CD4-positive, alpha-beta T cell (primary cell): ENCODE results near the gene ARID1B. TPM values are rescaled to one million over a fixed set of nuclear protein-coding genes. Genes with fewer than 3 reads are reported as not detected.
A peak's percentile ranks its signal among the peaks of the same experiment; 100 is the strongest.

Source experiments
- ATAC-seq: fragments of 200-7000 bp; cut with Tn5 transposase; one replicate; pipeline ENCODE4 v1.10.0; 2022; ENCODE audit warnings: mild to moderate bottlenecking; ENCODE audit not compliant: poor library complexity
- CTCF ChIA-PET: fragments of 350-600 bp; sonication (Branson Sonifier 250); formaldehyde crosslinking; loops from one replicate; lab custom pipeline; 2021; ENCODE audit warnings: antibody characterized with exemption, inconsistent platforms; lab: Charles Lee
- POLR2A ChIA-PET: fragments of 350-600 bp; sonication (Branson Sonifier 250); formaldehyde crosslinking; loops from one replicate; lab custom pipeline; 2021; ENCODE audit warnings: antibody characterized with exemption, inconsistent platforms; lab: Charles Lee
- DNase-seq, 14 experiments: peaks; one replicate each; pipeline ENCODE4 v3.0.0-alpha.2; 2013 to 2020; ENCODE audit warnings: mixed read lengths in 2 of 14
- H3K27ac ChIP-seq, 2 donors: one replicate each; pipeline versions ENCODE4 v1.5.1 to v1.7.0; 2013; ENCODE audit warnings: low read length in 2 of 2, low read depth in 1 of 2, mild to moderate bottlenecking in 1 of 2
- H3K27me3 ChIP-seq, 2 experiments: 1 replicate in 1 of 2; 2 replicates in 1 of 2; pipeline versions ENCODE4 v1.6.1 to v1.7.0; 2013; ENCODE audit warnings: low read length in 2 of 2, control low read depth in 1 of 2, mild to moderate bottlenecking in 1 of 2, moderate library complexity in 1 of 2; ENCODE audit not compliant: insufficient read depth in 2 of 2, control insufficient read depth in 1 of 2
- H3K36me3 ChIP-seq: one replicate; pipeline ENCODE4 v1.6.1; 2013; ENCODE audit warnings: low read length, control low read depth; ENCODE audit not compliant: insufficient read depth
- H3K4me1 ChIP-seq: one replicate; pipeline ENCODE4 v1.6.1; 2013; ENCODE audit warnings: low read length, control low read depth; ENCODE audit not compliant: insufficient read depth
- H3K4me3 ChIP-seq: one replicate; pipeline ENCODE4 v1.5.1; 2013; ENCODE audit warnings: mild to moderate bottlenecking, low read length, moderate library complexity
- H3K9me3 ChIP-seq, 2 experiments: 1 replicate in 1 of 2; 2 replicates in 1 of 2; pipeline versions ENCODE4 v1.6.1 to v1.7.0; 2013; ENCODE audit warnings: low read length in 2 of 2, mild to moderate bottlenecking in 2 of 2, control low read depth in 1 of 2, moderate library complexity in 1 of 2; ENCODE audit not compliant: control insufficient read depth in 1 of 2, insufficient read depth in 1 of 2
- H3K27ac Mint-ChIP-seq: one replicate; pipeline ENCODE4 v1.8.0; 2020; ENCODE audit warnings: mixed read lengths
- H3K27me3 Mint-ChIP-seq: one replicate; pipeline ENCODE4 v1.8.0; 2021; ENCODE audit warnings: mixed read lengths
- H3K36me3 Mint-ChIP-seq: one replicate; pipeline ENCODE4 v1.8.0; 2021; ENCODE audit warnings: low read depth, mixed read lengths
- H3K4me1 Mint-ChIP-seq: one replicate; pipeline ENCODE4 v1.8.0; 2021; ENCODE audit warnings: low read depth, mixed read lengths
- H3K4me3 Mint-ChIP-seq: one replicate; pipeline ENCODE4 v1.8.0; 2020; ENCODE audit warnings: mild to moderate bottlenecking, mixed read lengths
- H3K9me3 Mint-ChIP-seq: one replicate; pipeline ENCODE4 v1.8.0; 2020; ENCODE audit warnings: mixed read lengths
- CTCF ChIP-seq: fragments of 200-600 bp; IDR thresholded peaks from one replicate; pipeline ENCODE4 v1.8.0; 2022; ENCODE audit warnings: antibody characterized with exemption, mild to moderate bottlenecking
- intact Hi-C, 2 experiments: fragments of 100-400 bp; cut with DNase I in 1 of 2; cut with micrococcal nuclease in 1 of 2; formaldehyde crosslinking; loops; one replicate each; pipeline versions ENCODE4 v1.15.1 to v1.9.0; 2023 to 2025; cut with DNase I, micrococcal nuclease
- total RNA-seq, 174 experiments: library from RNA in 2 of 174; stranded (reverse) in 2 of 174; gene quantifications; one replicate each; pipeline ENCODE4 v1.2.3 and lab custom pipeline; 2021 to 2026

The ARID1B gene
- total RNA-seq, 2 experiments from 2014 or later: 120 to 125 TPM

GRCh38 chr6:156963712-156964700 is 186.8 kb downstream of the ARID1B start:
- ATAC-seq (peak; percentile 17), DNase-seq (peak in 4 of 14 experiments; percentile 15 to 57 (median 36))
- Histone ChIP-seq H3K36me3 (peaks cover 4% of the 10 kb centered on the region), H3K9me3 (peaks cover 0 to 8% of the 10 kb centered on the region in 2 experiments), H3K27me3 (no peaks in the 10 kb centered on the region), H3K4me1 (peaks cover 18% of the 10 kb centered on the region), H3K4me3 (peak overlapping the region; percentile 12), H3K27ac (no peak overlapping the region)
- Mint-ChIP-seq H3K4me1 (peaks cover 62% of the 10 kb centered on the region), H3K27me3 (no peaks in the 10 kb centered on the region), H3K9me3 (no peaks in the 10 kb centered on the region), H3K27ac (no peak overlapping the region), H3K36me3 (no peaks in the 10 kb centered on the region), H3K4me3 (peak overlapping the region; percentile 6)
- intact Hi-C loops: no loop called here
- no peak for TF ChIP-seq CTCF
- ChIA-PET CTCF (interaction anchor here (2.0 kb wide), 1 partner anchor 10 kb away, joined by 7 read pairs; no protein-coding TSS in a partner anchor), POLR2A (interaction anchor here (0.7 to 0.9 kb wide), 2 partner anchors 9 to 20 kb away, joined by 3 read pairs; no protein-coding TSS in a partner anchor)

GRCh38 chr6:156967852-156968251 is 190.7 kb downstream of the ARID1B start:
- peaks cover 83% of the 10 kb centered on the region for H3K4me1 Mint-ChIP-seq
- no peak for TF ChIP-seq CTCF
- no peak overlapping the region for H3K4me3 ChIP-seq
- H3K9me3 Mint-ChIP-seq: no peaks in the 10 kb centered on the region
- H3K27me3 Mint-ChIP-seq: no peaks in the 10 kb centered on the region
- intact Hi-C loops: no loop called here
- no peak for ATAC-seq
- H3K27me3 ChIP-seq: no peaks in the 10 kb centered on the region
- H3K36me3 ChIP-seq: no peaks in the 10 kb centered on the region
- DNase-seq: no peak
- ChIA-PET CTCF (interaction anchor here (1.0 kb wide), 1 partner anchor 13 kb away, joined by 3 read pairs; no protein-coding TSS in a partner anchor), POLR2A (interaction anchor here (1.7 kb wide), 1 partner anchor 53 kb away, joined by 5 read pairs; no protein-coding TSS in a partner anchor)
- peaks cover 24% of the 10 kb centered on the region for H3K4me1 ChIP-seq
- no peak overlapping the region for H3K27ac ChIP-seq
- no peaks in the 10 kb centered on the region for H3K9me3 ChIP-seq
- no peaks in the 10 kb centered on the region for H3K36me3 Mint-ChIP-seq
- H3K4me3 Mint-ChIP-seq: no peak overlapping the region
- H3K27ac Mint-ChIP-seq: no peak overlapping the region

- H3K27me3 Mint-ChIP-seq: no peaks in the 10 kb centered on the region
- peaks cover 18% of the 10 kb centered on the region for H3K4me1 ChIP-seq
- H3K36me3 Mint-ChIP-seq: no peaks in the 10 kb centered on the region
- intact Hi-C loops: no loop called here
- H3K27me3 ChIP-seq: no peaks in the 10 kb centered on the region
- no peaks in the 10 kb centered on the region for H3K9me3 Mint-ChIP-seq
- H3K9me3 ChIP-seq: no peaks in the 10 kb centered on the region
- H3K4me3 ChIP-seq: no peak overlapping the region
- no peak for DNase-seq
- H3K4me1 Mint-ChIP-seq: peaks cover 83% of the 10 kb centered on the region
- ChIA-PET CTCF (no interaction called here), POLR2A (interaction anchor here (0.7 to 1.4 kb wide), 3 partner anchors 16 to 52 kb away, joined by 3 to 4 read pairs (median 4); no protein-coding TSS in a partner anchor)
- H3K4me3 Mint-ChIP-seq: peak overlapping the region; percentile 9
- no peak for TF ChIP-seq CTCF
- H3K27ac Mint-ChIP-seq: no peak overlapping the region
- no peak for ATAC-seq
- no peak overlapping the region for H3K27ac ChIP-seq
- H3K36me3 ChIP-seq: no peaks in the 10 kb centered on the region
These were observed 192.1 kb downstream of the ARID1B start for GRCh38 chr6:156969233-156969632.
